Uterus (tissue), 4 donors: ENCODE measurements around the gene BTN1A1. TPM values are rescaled to one million over a fixed set of nuclear protein-coding genes. Genes with fewer than 3 reads are reported as not detected.
A peak's percentile ranks its signal among the peaks of the same experiment; 100 is the strongest.

Experiments used
- DNase-seq, 2 donors: peaks; one replicate each; pipeline ENCODE4 v3.0.0-alpha.2; 2019 to 2020
- H3K27ac ChIP-seq, 2 donors: fragments of 200-600 bp; sonication (generic); 1 replicate in 1 of 2; 2 replicates in 1 of 2; pipeline ENCODE4 v1.5.1; 2016 to 2018
- H3K27me3 ChIP-seq, 2 donors: fragments of 200-600 bp; sonication (generic); one replicate each; pipeline ENCODE4 v1.5.1; 2018 to 2019; ENCODE audit warnings: control low read depth in 1 of 2
- H3K36me3 ChIP-seq, 2 donors: fragments of 200-600 bp; sonication (generic); one replicate each; pipeline ENCODE4 v1.5.1; 2019; ENCODE audit warnings: control low read depth in 1 of 2
- H3K4me1 ChIP-seq, 2 donors: fragments of 200-600 bp; sonication (generic); one replicate each; pipeline ENCODE4 v1.5.1; 2018 to 2019; ENCODE audit warnings: control low read depth in 1 of 2
- H3K4me3 ChIP-seq, 2 donors: fragments of 200-600 bp; sonication (generic); 1 replicate in 1 of 2; 2 replicates in 1 of 2; pipeline ENCODE4 v1.5.1; 2018 to 2019; ENCODE audit warnings: mild to moderate bottlenecking in 1 of 2
- H3K9me3 ChIP-seq, 2 donors: fragments of 200-600 bp; sonication (generic); one replicate each; pipeline ENCODE4 v1.5.1; 2019; ENCODE audit warnings: control low read depth in 1 of 2
- CTCF ChIP-seq, 4 experiments: fragments of 200-600 bp in 2 of 4; fragments of 450-650 bp in 2 of 4; sonication (generic) in 2 of 4; IDR thresholded peaks; one replicate each; pipeline ENCODE4 v1.5.1; 2016 to 2019; ENCODE audit warnings: antibody characterized with exemption in 4 of 4, mild to moderate bottlenecking in 2 of 4, moderate library complexity in 1 of 4
- POLR2A ChIP-seq, 2 donors: fragments of 450-650 bp; IDR thresholded peaks; one replicate each; pipeline ENCODE4 v1.6.1; 2016; ENCODE audit warnings: antibody characterized with exemption in 2 of 2, mild to moderate bottlenecking in 1 of 2, moderate library complexity in 1 of 2
- intact Hi-C: fragments of 100-400 bp; cut with DNase I; formaldehyde crosslinking; loops from one replicate; pipeline ENCODE4 v1.15.1; 2023; ENCODE audit warnings: low total_unique reads
- total RNA-seq, 4 donors: library from RNA; depleted of rRNA in 3 of 4; stranded (reverse); fragments of >200 nt in 3 of 4; gene quantifications; one replicate each; pipeline versions ENCODE4 v1.1.0 to v1.2.4, GENCODE V29; 2014 to 2023
- donor health status: DM: yes; HTN: yes; CAD: no.

Gene BTN1A1
- total RNA-seq, 4 donors from 2014 or later, result 0.07 TPM; not detected in 3

- no peak for DNase-seq
- no peaks in the 10 kb centered on the region for H3K36me3 ChIP-seq
- intact Hi-C loops, result no loop called here
- TF ChIP-seq CTCF (IDR thresholded peaks at IDR 0.05) (no peak), POLR2A (IDR thresholded peaks at IDR 0.05) (no peak)
- H3K9me3 ChIP-seq, result no peaks in the 10 kb centered on the region
- no peaks in the 10 kb centered on the region for H3K4me1 ChIP-seq
- no peak overlapping the region for H3K4me3 ChIP-seq
- H3K27ac ChIP-seq, result no peak overlapping the region
- H3K27me3 ChIP-seq, result no peaks in the 10 kb centered on the region
These were observed 30.1 kb downstream of the BTN1A1 start for GRCh38 chr6:26530203-26530602.

GRCh38 chr6:26531897-26532296 is 31.8 kb downstream of the BTN1A1 start:
- intact Hi-C loops, result no loop called here
- Histone ChIP-seq H3K9me3 (no peaks in the 10 kb centered on the region), H3K4me1 (no peaks in the 10 kb centered on the region), H3K36me3 (no peaks in the 10 kb centered on the region), H3K27ac (peak overlapping the region; percentile 88 to 89), H3K27me3 (no peaks in the 10 kb centered on the region), H3K4me3 (no peak overlapping the region)
- no peak for TF ChIP-seq POLR2A (IDR thresholded peaks at IDR 0.05)
- TF ChIP-seq CTCF (IDR thresholded peaks at IDR 0.05), result no peak
- DNase-seq, result no peak

DNA sequence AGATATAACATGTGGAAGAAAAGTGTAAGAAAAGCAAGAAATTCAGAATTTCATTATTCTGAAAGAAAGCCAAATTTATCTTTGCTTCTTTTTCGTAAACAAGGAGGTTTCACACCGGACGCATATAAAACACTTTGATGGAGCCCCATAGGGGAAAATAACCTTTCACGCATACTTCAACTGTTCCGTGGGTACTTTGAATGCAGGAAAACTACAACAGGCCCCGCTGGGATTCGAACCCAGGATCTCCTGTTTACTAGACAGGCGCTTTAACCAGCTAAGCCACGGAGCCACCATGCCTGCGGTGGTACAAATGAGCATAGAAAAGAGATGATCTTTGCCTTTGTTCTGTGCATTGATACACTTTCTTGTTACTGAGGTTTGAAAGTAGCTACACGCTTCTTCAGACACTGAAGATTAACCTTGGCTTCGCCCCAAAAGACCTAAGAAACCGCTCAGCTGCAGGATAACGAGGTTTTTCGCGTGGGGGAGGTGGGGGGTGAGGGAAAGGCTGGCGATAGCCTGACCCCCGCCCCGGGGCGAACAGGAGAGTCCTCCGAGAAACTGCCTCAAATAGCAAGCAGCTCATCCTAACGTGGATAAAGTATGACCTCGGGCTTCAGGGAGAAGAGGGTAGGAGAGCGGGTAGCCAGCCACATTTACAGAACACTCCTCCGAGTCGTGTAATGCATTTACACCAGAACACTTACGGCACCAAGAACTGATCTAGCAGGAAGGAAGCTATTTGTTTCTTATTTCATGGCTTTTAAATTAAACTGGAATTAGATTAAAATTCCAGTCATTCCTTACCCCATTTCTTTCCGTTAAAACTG is 32.8 kb downstream of the BTN1A1 start:
- H3K4me1 ChIP-seq, result no peaks in the 10 kb centered on the region
- H3K27ac ChIP-seq, result peak overlapping the region; percentile 88 to 89
- TF ChIP-seq POLR2A (IDR thresholded peaks at IDR 0.05) (no peak), CTCF (IDR thresholded peaks at IDR 0.05) (peak in 1 of 4 experiments; percentile 5)
- peak; percentile 87 to 92 for DNase-seq
- intact Hi-C loops, result no loop called here
- peak overlapping the region; percentile 49 to 73 for H3K4me3 ChIP-seq
- H3K36me3 ChIP-seq, result no peaks in the 10 kb centered on the region
- no peaks in the 10 kb centered on the region for H3K9me3 ChIP-seq
- no peaks in the 10 kb centered on the region for H3K27me3 ChIP-seq

DNA sequence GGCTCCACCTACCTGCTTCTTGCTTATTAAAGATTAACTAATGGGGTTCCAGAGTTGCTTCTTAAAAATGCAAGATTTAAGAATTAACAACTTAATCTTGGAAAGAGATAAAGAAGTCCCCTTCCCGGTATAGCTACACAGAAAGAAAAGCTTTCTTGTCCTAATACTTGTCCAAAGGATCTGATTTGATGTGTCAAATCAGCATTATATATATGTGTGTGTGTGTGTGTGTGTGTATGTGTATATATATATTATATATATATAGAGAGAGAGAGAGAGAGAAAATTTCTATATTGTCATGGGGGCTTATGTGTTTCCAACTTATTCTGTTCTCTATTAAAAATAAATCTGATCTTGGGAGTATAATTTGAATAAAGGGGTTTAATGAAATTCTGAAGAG is 33.4 kb downstream of the BTN1A1 start:
- no peaks in the 10 kb centered on the region for H3K4me1 ChIP-seq
- intact Hi-C loops, result no loop called here
- no peaks in the 10 kb centered on the region for H3K27me3 ChIP-seq
- H3K9me3 ChIP-seq, result no peaks in the 10 kb centered on the region
- H3K36me3 ChIP-seq, result no peaks in the 10 kb centered on the region
- TF ChIP-seq POLR2A (IDR thresholded peaks at IDR 0.05), result no peak
- H3K27ac ChIP-seq, result peak overlapping the region; percentile 88 to 89
- DNase-seq, result no peak
- H3K4me3 ChIP-seq, result peak overlapping the region; percentile 49 to 73

GRCh38 chr6:26534681-26535465 is 34.8 kb downstream of the BTN1A1 start:
- intact Hi-C loops, result no loop called here
- Histone ChIP-seq H3K4me1 (peaks cover 0 to 4% of the 10 kb centered on the region in 2 donors), H3K4me3 (no peak overlapping the region), H3K27ac (no peak overlapping the region), H3K36me3 (no peaks in the 10 kb centered on the region), H3K9me3 (no peaks in the 10 kb centered on the region), H3K27me3 (no peaks in the 10 kb centered on the region)
- no peak for TF ChIP-seq POLR2A (IDR thresholded peaks at IDR 0.05)
- TF ChIP-seq CTCF (IDR thresholded peaks at IDR 0.05), result no peak
- no peak for DNase-seq
